MM.1S (cell line): ENCODE data around the gene RAB5IF.
A peak's percentile ranks its signal among the peaks of the same experiment; 100 is the strongest.

Experiments
- DNase-seq: peaks from one replicate; pipeline ENCODE4 v3.0.0-alpha.2; 2015
- H2AFZ ChIP-seq: fragments of 300-600 bp; sonication (generic); 2 replicates; pipeline ENCODE4 v1.6.0; 2016; ENCODE audit warnings: antibody characterized with exemption, low read length
- H3F3A ChIP-seq: fragments of 300-600 bp; sonication (generic); 2 replicates; pipeline ENCODE4 v1.6.1; 2016; ENCODE audit warnings: mild to moderate bottlenecking, antibody characterized with exemption, low read length, moderate library complexity, mixed read lengths; ENCODE audit not compliant: insufficient read depth
- H3K27ac ChIP-seq: fragments of 300-600 bp; sonication (generic); 2 replicates; pipeline ENCODE4 v1.5.1; 2016; ENCODE audit warnings: mild to moderate bottlenecking, low read length
- H3K27me3 ChIP-seq: fragments of 300-600 bp; sonication (generic); replicated peaks from 2 replicates; pipeline ENCODE4 v1.6.0; 2016; ENCODE audit warnings: low read length; ENCODE audit not compliant: insufficient read depth
- H3K36me3 ChIP-seq: fragments of 300-600 bp; sonication (generic); replicated peaks from 2 replicates; pipeline ENCODE4 v1.6.1; 2016; ENCODE audit warnings: mild to moderate bottlenecking, low read length, mixed read lengths; ENCODE audit not compliant: insufficient read depth
- H3K4me1 ChIP-seq: fragments of 300-600 bp; sonication (generic); 2 replicates; pipeline ENCODE4 v1.6.1; 2016; ENCODE audit warnings: low read length, mixed read lengths
- H3K4me2 ChIP-seq: fragments of 300-600 bp; sonication (generic); 2 replicates; pipeline ENCODE4 v1.6.0; 2016; ENCODE audit warnings: low read depth, low read length
- H3K4me3 ChIP-seq: fragments of 300-600 bp; sonication (generic); 2 replicates; pipeline ENCODE4 v1.5.1; 2016; ENCODE audit warnings: low read length, mixed read lengths
- H3K79me2 ChIP-seq: fragments of 300-600 bp; sonication (generic); 2 replicates; pipeline ENCODE4 v1.6.1; 2016; ENCODE audit warnings: mixed run types, low read length, mixed read lengths
- H3K9ac ChIP-seq: fragments of 300-600 bp; sonication (generic); 2 replicates; pipeline ENCODE4 v1.6.1; 2016; ENCODE audit warnings: low read length, mixed read lengths
- H3K9me2 ChIP-seq: fragments of 300-600 bp; sonication (generic); replicated peaks from 2 replicates; pipeline ENCODE4 v1.6.1; 2016; ENCODE audit warnings: mild to moderate bottlenecking, low read length, mixed read lengths; ENCODE audit not compliant: insufficient read depth
- H3K9me3 ChIP-seq: fragments of 300-600 bp; sonication (generic); replicated peaks from 2 replicates; pipeline ENCODE4 v1.6.1; 2016; ENCODE audit warnings: mild to moderate bottlenecking, low read length, mixed read lengths; ENCODE audit not compliant: insufficient read depth
- H4K20me1 ChIP-seq: fragments of 300-600 bp; sonication (generic); 2 replicates; pipeline ENCODE4 v1.6.1; 2016; ENCODE audit warnings: mild to moderate bottlenecking, low read length, moderate library complexity, mixed read lengths; ENCODE audit not compliant: insufficient read depth
- EZH2 ChIP-seq: fragments of 300-600 bp; sonication (generic); optimal IDR thresholded peaks from 2 replicates; pipeline ENCODE3; 2017; ENCODE audit warnings: low read depth, mild to moderate bottlenecking, antibody characterized with exemption, low read length, mixed read lengths
- EZH2phosphoT487 ChIP-seq: fragments of 300-600 bp; sonication (generic); IDR thresholded peaks from 2 replicates; pipeline ENCODE4 v1.6.1; 2018; ENCODE audit warnings: antibody characterized with exemption, low read length
- TF ChIP-seq, protein P1 (sequence below): fragments of 300-600 bp; sonication (generic); IDR thresholded peaks from 2 replicates; pipeline ENCODE4 v1.5.1; 2016; ENCODE audit warnings: antibody characterized with exemption, low read length, mixed read lengths

Gene RAB5IF

DNA sequence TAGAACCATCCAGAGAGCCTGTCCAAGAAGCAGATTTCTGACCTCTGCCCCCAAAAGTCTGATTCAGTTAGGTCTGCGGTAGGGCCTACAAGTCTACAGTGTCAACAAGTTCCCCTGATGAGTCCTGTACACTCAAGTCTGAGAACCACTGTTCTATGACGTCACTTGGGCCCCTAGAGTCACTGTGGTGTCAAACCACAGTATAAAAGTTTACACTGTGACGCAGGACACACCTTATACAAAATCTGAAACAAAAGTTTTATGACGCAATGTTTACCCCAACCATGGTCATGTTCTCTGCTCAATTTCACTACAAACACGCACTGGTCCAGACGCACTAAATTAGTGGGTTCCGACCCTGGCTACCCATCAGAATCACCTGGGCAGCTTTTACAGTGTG, 22.5 kb downstream of the RAB5IF start:
- H4K20me1 ChIP-seq, result no peaks in the 10 kb centered on the region
- peaks cover 11% of the 10 kb centered on the region for H3K4me1 ChIP-seq
- no peaks in the 10 kb centered on the region for H3K27me3 ChIP-seq
- H3K27ac ChIP-seq, result no peak overlapping the region
- no peak overlapping the region for H3K4me2 ChIP-seq
- H3K9me2 ChIP-seq, result no peaks in the 10 kb centered on the region
- H3K79me2 ChIP-seq, result no peaks in the 10 kb centered on the region
- H3K9ac ChIP-seq, result no peak overlapping the region
- no peak overlapping the region for H2AFZ ChIP-seq
- TF ChIP-seq EZH2phosphoT487 (no peak), EZH2 (no peak)
- TF ChIP-seq, protein P1, sequence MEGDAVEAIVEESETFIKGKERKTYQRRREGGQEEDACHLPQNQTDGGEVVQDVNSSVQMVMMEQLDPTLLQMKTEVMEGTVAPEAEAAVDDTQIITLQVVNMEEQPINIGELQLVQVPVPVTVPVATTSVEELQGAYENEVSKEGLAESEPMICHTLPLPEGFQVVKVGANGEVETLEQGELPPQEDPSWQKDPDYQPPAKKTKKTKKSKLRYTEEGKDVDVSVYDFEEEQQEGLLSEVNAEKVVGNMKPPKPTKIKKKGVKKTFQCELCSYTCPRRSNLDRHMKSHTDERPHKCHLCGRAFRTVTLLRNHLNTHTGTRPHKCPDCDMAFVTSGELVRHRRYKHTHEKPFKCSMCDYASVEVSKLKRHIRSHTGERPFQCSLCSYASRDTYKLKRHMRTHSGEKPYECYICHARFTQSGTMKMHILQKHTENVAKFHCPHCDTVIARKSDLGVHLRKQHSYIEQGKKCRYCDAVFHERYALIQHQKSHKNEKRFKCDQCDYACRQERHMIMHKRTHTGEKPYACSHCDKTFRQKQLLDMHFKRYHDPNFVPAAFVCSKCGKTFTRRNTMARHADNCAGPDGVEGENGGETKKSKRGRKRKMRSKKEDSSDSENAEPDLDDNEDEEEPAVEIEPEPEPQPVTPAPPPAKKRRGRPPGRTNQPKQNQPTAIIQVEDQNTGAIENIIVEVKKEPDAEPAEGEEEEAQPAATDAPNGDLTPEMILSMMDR, result no peak
- no peaks in the 10 kb centered on the region for H3K36me3 ChIP-seq
- no peak overlapping the region for H3K4me3 ChIP-seq
- no peaks in the 10 kb centered on the region for H3F3A ChIP-seq
- H3K9me3 ChIP-seq, result no peaks in the 10 kb centered on the region
- DNase-seq, result no peak

DNA sequence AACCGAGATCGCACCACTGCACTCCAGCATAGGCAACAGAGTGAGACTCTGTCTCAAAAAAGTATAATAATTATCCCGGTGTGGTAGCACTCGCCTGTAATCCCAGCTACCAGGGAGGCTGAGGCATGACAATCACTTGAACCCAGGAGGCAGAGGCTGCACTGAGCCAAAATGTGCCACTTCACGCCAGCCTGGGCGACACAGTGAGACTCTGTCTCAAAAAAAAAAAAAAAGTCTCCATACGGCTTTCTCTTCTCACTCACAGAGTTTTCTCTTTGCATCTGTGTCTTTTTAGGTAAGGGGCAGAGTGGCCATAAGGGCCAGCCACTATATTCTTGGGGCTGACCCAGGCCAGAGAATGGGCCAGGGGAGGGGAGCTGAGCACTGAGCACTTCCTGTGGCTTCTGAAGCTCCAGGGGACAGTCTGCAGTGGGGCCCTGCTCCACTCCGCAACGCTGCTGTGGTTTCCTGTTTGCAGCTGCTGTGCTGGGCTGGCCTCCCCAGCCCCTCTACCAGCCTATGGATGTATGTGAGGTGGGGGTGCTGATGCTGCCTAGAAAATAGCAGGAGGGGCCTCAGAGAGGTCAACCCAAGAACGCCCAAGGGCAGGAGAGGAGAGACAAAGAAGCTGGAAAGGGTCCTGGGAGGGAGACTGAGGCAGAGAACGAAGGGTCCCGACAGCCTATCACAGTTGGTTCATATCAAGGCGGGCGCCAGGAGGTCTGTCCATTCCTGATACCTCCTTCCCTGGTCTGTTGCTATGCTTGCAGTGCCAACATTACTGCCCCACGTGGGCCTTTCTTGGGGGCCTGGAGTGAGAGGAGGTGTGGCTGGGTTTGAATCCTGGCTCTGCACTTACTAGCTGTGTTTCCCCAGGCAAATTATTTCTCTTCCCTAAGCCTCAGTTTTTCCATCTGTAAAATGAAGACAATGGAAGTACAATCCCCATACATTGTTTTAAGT, 24.4 kb downstream of the RAB5IF start:
- no peaks in the 10 kb centered on the region for H3K9me2 ChIP-seq
- H3K4me2 ChIP-seq, result peak overlapping the region; percentile 49
- H3K4me3 ChIP-seq, result no peak overlapping the region
- no peak overlapping the region for H3K27ac ChIP-seq
- DNase-seq, result peak; percentile 57
- no peaks in the 10 kb centered on the region for H3K36me3 ChIP-seq
- H3K9ac ChIP-seq, result peak overlapping the region; percentile 6; the same call in 1 of the 2 replicates
- H3K79me2 ChIP-seq, result no peaks in the 10 kb centered on the region
- H2AFZ ChIP-seq, result peak overlapping the region; percentile 55
- H3F3A ChIP-seq, result no peaks in the 10 kb centered on the region
- H4K20me1 ChIP-seq, result no peaks in the 10 kb centered on the region
- H3K9me3 ChIP-seq, result no peaks in the 10 kb centered on the region
- H3K27me3 ChIP-seq, result no peaks in the 10 kb centered on the region
- TF ChIP-seq EZH2phosphoT487 (no peak), EZH2 (no peak)
- TF ChIP-seq, protein P1, result no peak
- H3K4me1 ChIP-seq, result peaks cover 11% of the 10 kb centered on the region

DNA sequence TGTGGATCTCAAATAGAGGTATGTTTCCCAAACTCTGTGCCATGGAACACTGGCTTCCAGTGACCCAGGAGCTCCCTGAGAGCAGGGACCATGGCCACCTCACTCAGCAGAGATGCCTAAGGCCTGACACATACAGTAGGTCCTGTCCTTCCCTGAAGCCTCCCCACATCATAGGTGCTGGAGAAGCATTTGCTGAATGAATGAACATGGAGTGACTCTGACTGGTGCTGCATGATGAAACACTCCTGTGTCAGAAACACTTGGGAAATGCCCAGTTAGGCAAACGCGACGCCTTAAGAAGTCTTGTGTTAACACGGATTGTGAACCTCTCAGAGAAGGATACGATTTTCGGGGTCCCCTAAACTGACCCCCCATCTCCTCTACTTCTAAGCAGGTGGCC, 26.1 kb downstream of the RAB5IF start:
- no peaks in the 10 kb centered on the region for H3K79me2 ChIP-seq
- no peak overlapping the region for H3K4me2 ChIP-seq
- H3K9me2 ChIP-seq, result no peaks in the 10 kb centered on the region
- TF ChIP-seq EZH2 (no peak), EZH2phosphoT487 (no peak)
- TF ChIP-seq, protein P1, result no peak
- H3K4me1 ChIP-seq, result peaks cover 11% of the 10 kb centered on the region
- no peaks in the 10 kb centered on the region for H3K9me3 ChIP-seq
- no peak overlapping the region for H3K27ac ChIP-seq
- no peak overlapping the region for H2AFZ ChIP-seq
- H3K9ac ChIP-seq, result no peak overlapping the region
- no peak overlapping the region for H3K4me3 ChIP-seq
- no peaks in the 10 kb centered on the region for H3K36me3 ChIP-seq
- no peaks in the 10 kb centered on the region for H3K27me3 ChIP-seq
- DNase-seq, result no peak
- H3F3A ChIP-seq, result no peaks in the 10 kb centered on the region
- H4K20me1 ChIP-seq, result no peaks in the 10 kb centered on the region
